Measurements from ENCODE around the gene MTUS2.

The MTUS2 gene

GRCh38 chr13:29077051-29077813 is 257.1 kb downstream of the MTUS2 start:
- H3K27ac ChIP-seq (ENCODE audit: low read depth, low read length) = no peak overlapping the region
- H3F3A ChIP-seq (ENCODE audit: control insufficient read depth, insufficient read depth) = no peaks in the 10 kb centered on the region
- no peaks in the 10 kb centered on the region for H3K79me2 ChIP-seq (ENCODE audit: control insufficient read depth, low read length)
- no peak overlapping the region for H3K4me2 ChIP-seq (ENCODE audit: low read length)
- H3K9me2 ChIP-seq (replicated peaks; ENCODE audit: control insufficient read depth, low read length) = no peaks in the 10 kb centered on the region
- H3K36me3 ChIP-seq (ENCODE audit: control insufficient read depth, low read length) = no peaks in the 10 kb centered on the region
- H3K4me3 ChIP-seq (ENCODE audit: low read length) = no peak overlapping the region
- H3K27me3 ChIP-seq (ENCODE audit: control insufficient read depth, low read length) = no peaks in the 10 kb centered on the region
- no peaks in the 10 kb centered on the region for H4K20me1 ChIP-seq (ENCODE audit: control insufficient read depth, insufficient read depth, low read depth, low read length)
- H3K9me3 ChIP-seq (ENCODE audit: control insufficient read depth, insufficient read depth, low read length) = no peaks in the 10 kb centered on the region
- TF ChIP-seq CTCF (IDR thresholded peaks at IDR 0.05; ENCODE audit: low read depth, low read length, poor library complexity, severe bottlenecking) (no peak), EZH2phosphoT487 (IDR thresholded peaks at IDR 0.05; ENCODE audit: borderline replicate concordance, low read length) (no peak)
- no peaks in the 10 kb centered on the region for H3K4me1 ChIP-seq (ENCODE audit: control insufficient read depth, low read length)

DNA sequence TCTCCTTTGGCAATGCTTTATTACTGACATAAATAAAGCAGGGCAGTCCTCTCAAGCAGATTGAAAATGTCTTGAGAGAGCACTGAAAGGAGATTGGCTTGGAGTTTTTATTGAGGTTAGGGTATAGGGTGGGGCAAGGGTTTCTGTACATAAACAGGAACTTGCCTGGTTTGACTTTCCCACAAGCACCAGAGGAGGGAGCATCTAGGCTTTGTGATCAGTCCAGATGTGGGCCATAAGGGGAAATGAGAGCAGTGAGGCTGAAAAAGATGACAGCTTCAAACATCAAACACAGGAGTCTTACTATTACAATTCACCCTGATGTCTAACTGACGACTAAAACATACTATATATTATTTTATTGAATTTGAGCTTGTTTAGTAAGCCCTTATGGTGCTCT is 260.9 kb downstream of the MTUS2 start:
- Histone ChIP-seq H3K36me3 (ENCODE audit: control insufficient read depth, low read length) (no peaks in the 10 kb centered on the region), H3K4me2 (ENCODE audit: low read length) (no peak overlapping the region), H3K4me1 (ENCODE audit: control insufficient read depth, low read length) (no peaks in the 10 kb centered on the region), H3K4me3 (ENCODE audit: low read length) (no peak overlapping the region), H3K79me2 (ENCODE audit: control insufficient read depth, low read length) (no peaks in the 10 kb centered on the region), H3K27me3 (ENCODE audit: control insufficient read depth, low read length) (no peaks in the 10 kb centered on the region), H3K9me3 (ENCODE audit: control insufficient read depth, insufficient read depth, low read length) (no peaks in the 10 kb centered on the region), H4K20me1 (ENCODE audit: control insufficient read depth, insufficient read depth, low read depth, low read length) (no peaks in the 10 kb centered on the region), H3K9me2 (replicated peaks; ENCODE audit: control insufficient read depth, low read length) (no peaks in the 10 kb centered on the region), H3F3A (ENCODE audit: control insufficient read depth, insufficient read depth) (no peaks in the 10 kb centered on the region), H3K27ac (ENCODE audit: low read depth, low read length) (no peak overlapping the region)
- TF ChIP-seq EZH2phosphoT487 (IDR thresholded peaks at IDR 0.05; ENCODE audit: borderline replicate concordance, low read length) = no peak
- no peak for TF ChIP-seq CTCF (IDR thresholded peaks at IDR 0.05; ENCODE audit: low read depth, low read length, poor library complexity, severe bottlenecking)

DNA sequence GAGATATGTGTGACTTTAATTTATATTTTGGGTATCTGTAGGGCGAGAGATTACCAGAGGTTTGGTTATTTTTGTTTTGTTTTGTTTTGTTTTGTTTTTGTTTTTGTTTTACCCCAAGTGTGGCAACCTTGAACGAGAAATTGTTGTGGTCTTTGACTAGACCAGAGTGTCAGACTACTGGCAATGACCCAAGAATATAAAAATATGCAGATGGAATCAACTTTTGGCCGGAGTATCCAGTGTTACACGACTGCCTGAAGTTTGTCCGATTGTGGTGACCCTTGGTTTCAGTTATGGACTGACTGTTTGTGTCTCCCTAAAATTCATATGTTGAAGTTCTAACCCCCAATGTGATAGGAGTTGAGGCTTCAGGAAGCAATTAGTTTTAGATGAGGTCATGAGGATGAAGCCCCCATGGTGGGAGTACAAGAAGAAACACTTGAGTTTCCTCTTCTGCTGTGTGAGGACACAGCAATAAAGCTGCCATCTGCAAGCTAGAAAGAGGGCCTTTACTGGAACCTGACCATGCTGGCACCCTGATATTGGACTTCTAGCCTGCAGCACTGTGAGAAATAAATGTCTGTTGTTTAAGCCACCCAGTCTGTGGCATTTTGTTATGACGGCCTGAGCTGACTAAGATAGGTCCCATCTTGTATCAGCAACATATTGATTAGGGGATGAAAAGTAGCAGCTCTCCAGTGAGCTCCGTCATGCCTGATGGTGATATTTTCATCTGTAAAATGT is 261.7 kb downstream of the MTUS2 start:
- TF ChIP-seq EZH2phosphoT487 (IDR thresholded peaks at IDR 0.05; ENCODE audit: borderline replicate concordance, low read length) = no peak
- no peak for TF ChIP-seq CTCF (IDR thresholded peaks at IDR 0.05; ENCODE audit: low read depth, low read length, poor library complexity, severe bottlenecking)
- H3K9me2 ChIP-seq (replicated peaks; ENCODE audit: control insufficient read depth, low read length) = no peaks in the 10 kb centered on the region
- H3K9me3 ChIP-seq (ENCODE audit: control insufficient read depth, insufficient read depth, low read length) = no peaks in the 10 kb centered on the region
- H3F3A ChIP-seq (ENCODE audit: control insufficient read depth, insufficient read depth) = no peaks in the 10 kb centered on the region
- no peaks in the 10 kb centered on the region for H3K27me3 ChIP-seq (ENCODE audit: control insufficient read depth, low read length)
- no peaks in the 10 kb centered on the region for H4K20me1 ChIP-seq (ENCODE audit: control insufficient read depth, insufficient read depth, low read depth, low read length)
- H3K36me3 ChIP-seq (ENCODE audit: control insufficient read depth, low read length) = no peaks in the 10 kb centered on the region
- H3K4me3 ChIP-seq (ENCODE audit: low read length) = no peak overlapping the region
- H3K27ac ChIP-seq (ENCODE audit: low read depth, low read length) = no peak overlapping the region
- no peak overlapping the region for H3K4me2 ChIP-seq (ENCODE audit: low read length)
- H3K79me2 ChIP-seq (ENCODE audit: control insufficient read depth, low read length) = no peaks in the 10 kb centered on the region
- no peaks in the 10 kb centered on the region for H3K4me1 ChIP-seq (ENCODE audit: control insufficient read depth, low read length)

Measured in DOHH2 (cell line).